ENCODE measurements around the gene ATP2A1.

GRCh38 chr16:28932339-28933141 lies 54.3 kb downstream of the ATP2A1 start:
- no peak for TF ChIP-seq CTCF (IDR thresholded peaks at IDR 0.05; ENCODE audit: borderline replicate concordance, extremely low read depth, low read length, poor library complexity, severe bottlenecking)
- TF ChIP-seq EZH2 (IDR thresholded peaks at IDR 0.05; ENCODE audit: borderline replicate concordance, low read depth, low read length, severe bottlenecking), result no peak
